OCI-LY3 (cell line): ENCODE data around the gene OTUD7B.
"Not testable (repeated sequence)": the region's sequence is repeated elsewhere in the genome, so short reads cannot be mapped to it uniquely, and the experiment has no call there.

Experiments
- CTCF ChIP-seq: fragments of 200-600, 300-600 bp; sonication (generic); IDR thresholded peaks from 2 replicates; pipeline ENCODE4 v1.5.1; 2014; ENCODE audit warnings: antibody characterized with exemption, low read length, low read depth
- EZH2phosphoT487 ChIP-seq: fragments of 200-600 bp; shearing (Covaris generic); IDR thresholded peaks from 2 replicates; pipeline ENCODE4 v1.6.1; 2018; ENCODE audit warnings: antibody characterized with exemption, mixed run types, low read depth

GRCh38 chr1:149938668-149939003 is 71.9 kb downstream of the OTUD7B start:
- TF ChIP-seq EZH2phosphoT487, CTCF: not testable (repeated sequence)
